Keratinocyte (primary cell): ENCODE results near the gene RNF19B.
"Not testable (repeated sequence)": the region's sequence is repeated elsewhere in the genome, so short reads cannot be mapped to it uniquely, and the experiment has no call there.

ENCODE experiments used
- CTCF ChIP-seq, 3 experiments: IDR thresholded peaks in 1 of 3; conservative IDR thresholded peaks in 1 of 3; optimal IDR thresholded peaks in 1 of 3; 2 replicates in 2 of 3; 3 replicates in 1 of 3; pipeline versions ENCODE3 to v1.5.1; 2011; ENCODE audit warnings: low read length in 3 of 3, mild to moderate bottlenecking in 3 of 3, moderate library complexity in 2 of 3, control low read depth in 1 of 3, inconsistent platforms in 1 of 3; ENCODE audit not compliant: insufficient read depth in 2 of 3; ENCODE audit errors: extremely low read depth in 1 of 3
- EZH2 ChIP-seq: IDR thresholded peaks from one replicate; pipeline ENCODE4 v1.6.1; 2012; ENCODE audit warnings: inconsistent platforms, mild to moderate bottlenecking, low read length, moderate library complexity

DNA sequence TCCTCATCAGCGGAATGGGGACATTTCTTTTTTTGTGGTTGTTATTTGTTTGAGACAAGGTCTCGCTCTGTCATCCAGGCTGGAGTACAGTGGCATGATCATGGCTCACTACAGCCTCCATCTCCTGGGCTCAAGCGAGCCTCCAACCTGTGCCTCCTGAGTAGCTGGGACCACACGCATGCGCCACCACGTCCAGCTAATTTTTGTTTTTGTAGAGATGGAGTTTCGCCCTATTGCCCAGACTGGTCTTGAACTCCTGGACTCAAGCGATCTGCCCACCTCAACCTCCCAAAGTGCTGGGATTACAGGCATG lies 28.7 kb upstream of the RNF19B start:
- TF ChIP-seq EZH2; CTCF (optimal IDR thresholded peaks at IDR 0.05 in 1 of 3, IDR thresholded peaks at IDR 0.05 in 1 of 3, conservative IDR thresholded peaks at IDR 0.05 in 1 of 3; ENCODE audit: extremely low read depth in 1 of 3, insufficient read depth in 2 of 3, low read length in 3 of 3): not testable (repeated sequence)
